Myocyte (in vitro differentiated cells): ENCODE measurements around the gene NADK. TPM values are rescaled to one million over a fixed set of nuclear protein-coding genes. Genes with fewer than 3 reads are reported as not detected.
"Not testable (repeated sequence)": the region's sequence is repeated elsewhere in the genome, so short reads cannot be mapped to it uniquely, and the experiment has no call there.

ENCODE experiments used
- DNase-seq: peaks from one replicate; pipeline ENCODE4 v3.0.0-alpha.2; 2012; ENCODE audit warnings: low read depth
- total RNA-seq: library from RNA; depleted of rRNA; stranded (reverse); fragments of >200 nt; gene quantifications from 2 replicates; pipeline ENCODE4 v1.2.3, GENCODE V29; 2014

The NADK gene
- total RNA-seq, 1 donor from 2014 or later: 39.6 TPM

- DNase-seq: no peak
Observed at GRCh38 chr1:1748686-1749321, 29.5 kb downstream of the NADK start.

GRCh38 chr1:1746566-1746909 lies 31.7 kb downstream of the NADK start:
- DNase-seq: not testable (repeated sequence)

- peak; percentile 62 for DNase-seq
Observed at GRCh38 chr1:1745651-1746565, 32.4 kb downstream of the NADK start.

GRCh38 chr1:1742529-1742928 lies 35.7 kb downstream of the NADK start:
- not testable (repeated sequence) for DNase-seq

GRCh38 chr1:1741013-1741412 lies 37.3 kb downstream of the NADK start:
- peak; percentile 80 for DNase-seq

GRCh38 chr1:1738799-1739337 lies 39.4 kb downstream of the NADK start:
- not testable (repeated sequence) for DNase-seq

- not testable (repeated sequence) for DNase-seq
Observed at GRCh38 chr1:1737675-1738590, 40.3 kb downstream of the NADK start.

- no peak for DNase-seq
Observed at GRCh38 chr1:1732381-1732780, 45.9 kb downstream of the NADK start.

- DNase-seq: no peak
Observed at GRCh38 chr1:1730870-1731269, 47.4 kb downstream of the NADK start.

GRCh38 chr1:1730230-1730629 lies 48.0 kb downstream of the NADK start:
- DNase-seq: not testable (repeated sequence)

- DNase-seq: not testable (repeated sequence)
Observed at GRCh38 chr1:1729116-1729816, 49.0 kb downstream of the NADK start.

GRCh38 chr1:1728308-1729005 lies 49.8 kb downstream of the NADK start:
- DNase-seq: peak; percentile 28

GRCh38 chr1:1727131-1727651 lies 51.1 kb downstream of the NADK start:
- peak; percentile 16 for DNase-seq

GRCh38 chr1:1726088-1726487 lies 52.2 kb downstream of the NADK start:
- DNase-seq: not testable (repeated sequence)

GRCh38 chr1:1724035-1724864 lies 54.0 kb downstream of the NADK start, which contains the start of gene CDK11A:
Gene CDK11A, minus strand, starts transcription at chr1:1724357. Its CDS starts 1,539 bp downstream, at chr1:1722818.
- peak; percentile 99 for DNase-seq

GRCh38 chr1:1721201-1721600 lies 57.1 kb downstream of the NADK start:
- DNase-seq: no peak

- not testable (repeated sequence) for DNase-seq
Observed at GRCh38 chr1:1715109-1715883, 63.0 kb downstream of the NADK start.

- DNase-seq: not testable (repeated sequence)
Observed at GRCh38 chr1:1707897-1708296, 70.4 kb downstream of the NADK start.
